ENCODE measurements around the gene TRIM4. TPM values are rescaled to one million over a fixed set of nuclear protein-coding genes. Genes with fewer than 3 reads are reported as not detected.

TRIM4 gene, protein sequence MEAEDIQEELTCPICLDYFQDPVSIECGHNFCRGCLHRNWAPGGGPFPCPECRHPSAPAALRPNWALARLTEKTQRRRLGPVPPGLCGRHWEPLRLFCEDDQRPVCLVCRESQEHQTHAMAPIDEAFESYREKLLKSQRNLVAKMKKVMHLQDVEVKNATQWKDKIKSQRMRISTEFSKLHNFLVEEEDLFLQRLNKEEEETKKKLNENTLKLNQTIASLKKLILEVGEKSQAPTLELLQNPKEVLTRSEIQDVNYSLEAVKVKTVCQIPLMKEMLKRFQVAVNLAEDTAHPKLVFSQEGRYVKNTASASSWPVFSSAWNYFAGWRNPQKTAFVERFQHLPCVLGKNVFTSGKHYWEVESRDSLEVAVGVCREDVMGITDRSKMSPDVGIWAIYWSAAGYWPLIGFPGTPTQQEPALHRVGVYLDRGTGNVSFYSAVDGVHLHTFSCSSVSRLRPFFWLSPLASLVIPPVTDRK
- total RNA-seq: 24.0 and 25.8 TPM in 2 replicates

DNA sequence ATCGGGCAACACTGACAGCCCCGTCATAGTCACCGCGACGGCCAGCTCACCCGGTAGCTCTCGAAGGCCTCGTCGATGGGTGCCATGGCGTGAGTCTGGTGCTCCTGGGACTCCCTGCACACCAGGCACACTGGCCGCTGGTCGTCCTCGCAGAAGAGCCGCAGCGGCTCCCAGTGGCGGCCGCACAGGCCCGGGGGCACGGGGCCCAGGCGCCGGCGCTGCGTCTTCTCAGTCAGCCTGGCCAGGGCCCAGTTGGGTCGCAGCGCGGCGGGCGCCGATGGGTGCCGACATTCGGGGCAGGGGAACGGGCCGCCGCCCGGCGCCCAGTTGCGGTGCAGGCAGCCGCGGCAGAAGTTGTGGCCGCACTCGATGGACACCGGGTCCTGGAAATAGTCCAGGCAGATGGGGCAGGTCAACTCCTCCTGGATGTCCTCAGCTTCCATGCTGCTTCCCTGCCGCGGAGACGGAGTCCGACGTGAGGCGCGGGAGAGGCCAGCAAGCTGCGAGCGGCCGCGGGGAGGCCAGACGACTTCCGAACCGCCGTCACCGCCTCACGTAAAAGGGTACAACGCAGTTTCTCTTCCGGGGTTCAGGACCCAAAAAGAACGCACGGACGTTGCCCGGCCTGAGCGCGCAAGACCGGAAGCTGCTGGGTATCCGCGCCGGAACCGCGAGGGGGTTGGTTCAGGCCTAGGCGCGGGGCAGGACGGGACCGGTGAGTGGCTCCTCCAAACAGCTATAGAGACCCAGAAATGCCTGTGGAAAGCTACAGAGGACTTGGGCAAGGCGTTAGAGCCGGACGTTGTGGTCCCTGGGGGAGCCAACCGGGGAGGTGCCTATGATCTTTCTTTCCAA is at the start of gene TRIM4:
TSS of gene TRIM4 (minus strand) at position 572 of the 855 bp plus-strand sequence. CDS start at position 443, 129 bp downstream.

DNA sequence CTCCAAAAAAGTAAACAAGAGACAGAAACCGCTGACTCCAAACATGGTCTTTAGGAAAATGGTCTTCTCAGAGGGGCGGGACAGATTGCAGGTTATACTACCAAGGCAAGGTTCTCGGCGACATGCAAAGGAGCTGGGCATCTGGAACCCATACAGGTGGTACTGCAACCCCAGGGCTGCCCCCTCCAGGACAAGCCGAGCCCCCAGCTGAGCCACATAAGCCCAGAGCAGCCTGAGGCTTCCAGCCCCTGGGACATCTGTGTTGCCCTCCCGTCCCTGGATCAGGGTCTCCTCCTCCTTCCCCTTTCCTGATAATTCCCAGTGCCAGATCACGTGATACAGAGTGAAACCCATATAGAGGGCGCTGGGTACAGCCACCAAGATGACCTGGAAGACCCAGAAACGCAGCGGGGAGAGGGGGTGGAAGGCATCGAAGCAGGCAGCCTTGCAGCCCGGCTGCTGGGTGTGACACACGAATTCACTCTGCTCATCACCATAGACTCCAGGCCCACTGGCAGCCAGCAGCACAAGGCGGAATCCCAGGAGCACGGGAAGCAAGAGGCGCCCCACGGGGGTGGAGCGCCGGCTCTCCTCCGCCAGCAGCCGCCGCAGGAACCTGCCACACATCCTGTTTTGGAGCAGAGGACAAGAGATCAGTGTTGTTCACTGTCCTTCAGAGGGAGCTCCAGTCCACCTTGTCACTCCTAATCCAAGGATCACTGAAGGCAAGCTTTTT is 9.8 kb upstream of the TRIM4 start, which contains the start of gene GJC3:
TSS of gene GJC3 (minus strand) at position 627 of the 736 bp plus-strand sequence. CDS start at position 627, 0 bp downstream.

DNA sequence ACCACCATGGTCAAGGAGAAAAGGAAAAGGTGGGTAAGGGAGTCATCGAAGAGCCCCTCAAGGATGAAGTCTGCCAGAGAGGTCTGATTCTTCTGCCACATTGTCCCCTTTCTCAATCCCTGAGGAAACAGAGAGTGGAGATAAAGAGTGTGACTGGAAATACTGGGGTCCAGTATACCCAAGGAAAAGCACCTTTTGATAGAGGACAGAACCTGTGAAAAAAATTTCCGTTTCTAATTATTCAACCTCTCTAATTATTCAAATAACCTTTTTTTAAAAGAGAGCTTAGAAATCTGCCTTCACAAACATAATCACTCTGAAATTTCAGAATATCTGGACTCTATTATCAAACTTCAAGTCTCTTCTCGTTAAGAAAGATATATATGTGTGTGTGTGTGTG is 42.4 kb downstream of the TRIM4 start, which contains the start of gene OR2AE1:
TSS of gene OR2AE1 (minus strand) at position 101 of the 400 bp plus-strand sequence. CDS start at position 101, 0 bp downstream.

Other genes with a start within 250 kb of the TRIM4 start
- gene CYP3A5, start 239.5 kb downstream of the TRIM4 start, total RNA-seq: not detected in 2 replicates
- not detected in 2 replicates for gene CYP3A7, start 184.3 kb downstream of the TRIM4 start, total RNA-seq
- not detected in 2 replicates for gene CYP3A4, start 135.3 kb downstream of the TRIM4 start, total RNA-seq
- gene CYP3A43, start 91.5 kb downstream of the TRIM4 start, total RNA-seq: not detected in 2 replicates
- gene OR2AE1, start 42.5 kb downstream of the TRIM4 start, total RNA-seq: not detected in 2 replicates
- not detected in 2 replicates for gene GJC3, start 10.1 kb upstream of the TRIM4 start, total RNA-seq
- not detected in 2 replicates for gene AZGP1, start 56.5 kb upstream of the TRIM4 start, total RNA-seq
- gene ZKSCAN1, start 96.1 kb upstream of the TRIM4 start, total RNA-seq: 11.3 and 13.6 TPM in 2 replicates
- gene ZSCAN21, start 130.2 kb upstream of the TRIM4 start, total RNA-seq: 6.1 and 8.3 TPM in 2 replicates
- gene ZNF3, start 162.2 kb upstream of the TRIM4 start, total RNA-seq: 19.1 and 21.1 TPM in 2 replicates
- gene COPS6, start 169.4 kb upstream of the TRIM4 start, total RNA-seq: 102 and 125 TPM in 2 replicates
- 149 and 155 TPM in 2 replicates for gene MCM7, start 181.9 kb upstream of the TRIM4 start, total RNA-seq
- gene AP4M1, start 182.1 kb upstream of the TRIM4 start, total RNA-seq: 16.1 and 18.5 TPM in 2 replicates
- gene TAF6, start 199.8 kb upstream of the TRIM4 start, total RNA-seq: 56.0 and 63.9 TPM in 2 replicates
- 23.8 and 25.7 TPM in 2 replicates for gene CNPY4, start 200.1 kb upstream of the TRIM4 start, total RNA-seq
- gene MBLAC1, start 207.4 kb upstream of the TRIM4 start, total RNA-seq: 4.7 and 5.0 TPM in 2 replicates
- gene LAMTOR4, start 229.4 kb upstream of the TRIM4 start, total RNA-seq: 184 and 224 TPM in 2 replicates
- 4.7 and 6.3 TPM in 2 replicates for gene TRAPPC14, start 239.2 kb upstream of the TRIM4 start, total RNA-seq
- 2.7 and 3.9 TPM in 2 replicates for gene GAL3ST4, start 249.1 kb upstream of the TRIM4 start, total RNA-seq